ENCODE measurements around the gene HTD2. TPM values are rescaled to one million over a fixed set of nuclear protein-coding genes. Genes with fewer than 3 reads are reported as not detected.
"Not testable (repeated sequence)": the region's sequence is repeated elsewhere in the genome, so short reads cannot be mapped to it uniquely, and the experiment has no call there.

The HTD2 gene
- total RNA-seq, 1 donor from 2014 or later: 10.3 TPM

DNA sequence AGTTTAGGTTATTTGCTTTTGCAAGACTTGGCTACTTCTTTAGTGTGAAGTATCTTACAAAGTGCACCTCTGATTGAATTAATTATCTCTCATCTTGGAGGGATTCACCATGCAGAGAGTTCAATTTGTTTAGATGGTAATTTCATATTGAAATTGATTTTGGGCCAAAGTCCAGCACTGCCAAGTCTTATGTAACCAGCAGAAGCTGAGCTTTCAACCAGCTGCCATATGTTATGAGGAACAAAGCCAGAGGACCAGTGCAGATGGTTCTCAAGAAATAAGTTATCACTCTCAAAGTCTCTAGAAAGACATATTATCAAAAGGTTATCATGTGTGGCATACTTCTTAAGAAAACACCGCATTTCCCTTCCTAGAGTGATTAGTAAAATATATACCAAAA is 39.7 kb upstream of the HTD2 start:
- no peak overlapping the region for H3K4me3 ChIP-seq (ENCODE audit: low read depth, low read length)
- no peak for FAIRE-seq
- no peaks in the 10 kb centered on the region for H3K27me3 ChIP-seq (ENCODE audit: control insufficient read depth, insufficient read depth, low read length)
- H3K36me3 ChIP-seq (ENCODE audit: control insufficient read depth, insufficient read depth, low read length): no peaks in the 10 kb centered on the region
- TF ChIP-seq, protein P1, sequence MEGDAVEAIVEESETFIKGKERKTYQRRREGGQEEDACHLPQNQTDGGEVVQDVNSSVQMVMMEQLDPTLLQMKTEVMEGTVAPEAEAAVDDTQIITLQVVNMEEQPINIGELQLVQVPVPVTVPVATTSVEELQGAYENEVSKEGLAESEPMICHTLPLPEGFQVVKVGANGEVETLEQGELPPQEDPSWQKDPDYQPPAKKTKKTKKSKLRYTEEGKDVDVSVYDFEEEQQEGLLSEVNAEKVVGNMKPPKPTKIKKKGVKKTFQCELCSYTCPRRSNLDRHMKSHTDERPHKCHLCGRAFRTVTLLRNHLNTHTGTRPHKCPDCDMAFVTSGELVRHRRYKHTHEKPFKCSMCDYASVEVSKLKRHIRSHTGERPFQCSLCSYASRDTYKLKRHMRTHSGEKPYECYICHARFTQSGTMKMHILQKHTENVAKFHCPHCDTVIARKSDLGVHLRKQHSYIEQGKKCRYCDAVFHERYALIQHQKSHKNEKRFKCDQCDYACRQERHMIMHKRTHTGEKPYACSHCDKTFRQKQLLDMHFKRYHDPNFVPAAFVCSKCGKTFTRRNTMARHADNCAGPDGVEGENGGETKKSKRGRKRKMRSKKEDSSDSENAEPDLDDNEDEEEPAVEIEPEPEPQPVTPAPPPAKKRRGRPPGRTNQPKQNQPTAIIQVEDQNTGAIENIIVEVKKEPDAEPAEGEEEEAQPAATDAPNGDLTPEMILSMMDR (IDR thresholded peaks at IDR 0.05; ENCODE audit: insufficient read depth, low read length, severe bottlenecking): no peak
- DNase-seq (ENCODE audit: low read depth): no peak

DNA sequence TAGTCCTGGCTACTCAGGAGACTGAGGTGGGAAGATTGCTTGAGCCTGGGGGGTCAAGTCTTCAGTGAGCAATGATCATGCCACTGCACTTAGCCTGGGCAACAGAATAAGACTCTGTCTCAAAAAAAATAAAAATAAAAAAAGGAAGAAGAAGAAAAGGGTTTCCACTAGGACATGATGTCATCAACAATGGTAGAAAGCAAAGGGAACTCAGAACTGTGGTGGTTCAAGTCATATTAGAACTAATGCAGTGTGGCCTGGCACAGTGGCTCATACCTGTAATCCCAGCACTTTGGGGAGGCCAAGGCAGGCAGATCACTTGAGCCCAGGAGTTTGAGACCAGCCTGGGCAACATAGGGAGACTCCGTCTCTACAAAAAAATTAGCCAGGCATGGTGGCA is 38.8 kb upstream of the HTD2 start:
- FAIRE-seq: not testable (repeated sequence)

DNA sequence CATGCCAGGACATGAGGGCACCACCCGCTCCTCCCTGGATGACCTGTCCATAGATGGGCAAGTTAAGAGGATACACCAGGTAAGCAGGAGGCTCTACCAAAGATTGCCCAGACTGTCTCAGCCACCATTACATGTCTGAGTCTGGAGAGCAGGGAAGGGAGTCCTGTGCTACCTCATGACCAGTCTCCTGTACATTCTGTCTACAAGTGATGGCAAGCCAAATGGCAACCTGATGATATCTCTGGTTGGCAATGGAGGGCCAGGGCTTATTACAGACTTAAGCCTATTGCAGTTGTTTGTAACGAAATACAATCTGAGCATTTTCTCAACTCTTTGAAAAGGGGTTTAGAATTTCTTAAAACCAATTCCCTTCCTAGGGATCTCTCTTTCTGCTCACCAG is 37.0 kb upstream of the HTD2 start:
- TF ChIP-seq, protein P1 (IDR thresholded peaks at IDR 0.05; ENCODE audit: insufficient read depth, low read length, severe bottlenecking): no peak
- no peak overlapping the region for H3K4me3 ChIP-seq (ENCODE audit: low read depth, low read length)
- H3K27me3 ChIP-seq (ENCODE audit: control insufficient read depth, insufficient read depth, low read length): no peaks in the 10 kb centered on the region
- H3K36me3 ChIP-seq (ENCODE audit: control insufficient read depth, insufficient read depth, low read length): no peaks in the 10 kb centered on the region
- FAIRE-seq (no peak), DNase-seq (ENCODE audit: low read depth) (peak; percentile 7)

More for the DNA sequence above, 38.8 kb upstream of the HTD2 start:
- DNase-seq (ENCODE audit: low read depth); H3K36me3 ChIP-seq (ENCODE audit: control insufficient read depth, insufficient read depth, low read length); H3K4me3 ChIP-seq (ENCODE audit: low read depth, low read length); H3K27me3 ChIP-seq (ENCODE audit: control insufficient read depth, insufficient read depth, low read length): not testable (repeated sequence)

DNA sequence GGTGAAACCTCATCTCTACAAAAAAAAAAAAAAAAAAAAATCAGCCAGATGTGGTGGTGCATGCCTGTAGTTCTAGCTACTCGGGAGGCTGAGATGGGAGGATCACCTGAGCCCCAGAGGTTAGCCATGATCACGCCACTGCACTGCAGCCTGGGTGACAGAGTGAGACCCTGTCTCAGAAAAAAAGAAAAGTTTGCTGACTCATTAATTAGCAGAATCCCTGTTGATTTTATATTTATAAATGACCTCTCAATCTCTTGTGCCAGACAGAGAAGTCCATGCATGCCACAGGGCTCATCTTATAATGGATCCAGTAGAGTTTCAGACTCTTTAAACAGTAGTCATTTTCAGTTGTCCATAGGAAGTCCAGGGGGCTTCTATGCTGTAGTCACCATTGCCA is 35.8 kb upstream of the HTD2 start:
- no peak for DNase-seq (ENCODE audit: low read depth)
- FAIRE-seq: no peak
- no peaks in the 10 kb centered on the region for H3K27me3 ChIP-seq (ENCODE audit: control insufficient read depth, insufficient read depth, low read length)
- no peak overlapping the region for H3K4me3 ChIP-seq (ENCODE audit: low read depth, low read length)
- TF ChIP-seq, protein P1 (IDR thresholded peaks at IDR 0.05; ENCODE audit: insufficient read depth, low read length, severe bottlenecking): no peak
- no peaks in the 10 kb centered on the region for H3K36me3 ChIP-seq (ENCODE audit: control insufficient read depth, insufficient read depth, low read length)

DNA sequence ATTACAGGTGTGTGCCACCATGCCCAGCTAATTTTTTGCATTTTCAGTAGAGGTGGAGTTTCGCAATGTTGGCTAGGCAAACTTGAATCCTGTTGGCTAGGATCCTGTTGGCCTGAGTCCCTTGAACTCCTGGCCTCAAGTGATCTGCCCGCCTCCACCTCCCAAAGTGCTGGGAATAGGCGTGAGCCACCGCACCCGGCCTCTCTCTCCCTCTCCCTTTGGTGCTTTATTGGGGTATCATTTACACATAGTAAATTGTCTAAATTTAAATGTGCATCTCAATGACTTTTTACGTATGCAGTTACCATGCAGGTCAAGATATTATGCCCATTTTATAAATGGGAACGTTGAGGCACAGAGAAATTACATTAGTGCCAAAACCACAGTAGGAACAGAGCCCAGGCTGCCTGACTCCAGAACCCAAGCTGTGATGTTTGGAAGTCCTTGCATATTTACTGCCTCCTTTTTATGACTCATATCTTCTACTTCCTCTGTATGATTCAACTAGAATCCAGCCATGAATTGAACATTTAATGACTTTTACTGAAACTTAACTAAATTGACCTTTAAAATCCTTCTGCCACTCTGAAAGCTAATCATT is 34.3 kb upstream of the HTD2 start:
- TF ChIP-seq, protein P1 (IDR thresholded peaks at IDR 0.05; ENCODE audit: insufficient read depth, low read length, severe bottlenecking): no peak
- Histone ChIP-seq H3K27me3 (ENCODE audit: control insufficient read depth, insufficient read depth, low read length) (no peaks in the 10 kb centered on the region), H3K4me3 (ENCODE audit: low read depth, low read length) (no peak overlapping the region), H3K36me3 (ENCODE audit: control insufficient read depth, insufficient read depth, low read length) (no peaks in the 10 kb centered on the region)
- FAIRE-seq: no peak
- peak; percentile 76 for DNase-seq (ENCODE audit: low read depth)

DNA sequence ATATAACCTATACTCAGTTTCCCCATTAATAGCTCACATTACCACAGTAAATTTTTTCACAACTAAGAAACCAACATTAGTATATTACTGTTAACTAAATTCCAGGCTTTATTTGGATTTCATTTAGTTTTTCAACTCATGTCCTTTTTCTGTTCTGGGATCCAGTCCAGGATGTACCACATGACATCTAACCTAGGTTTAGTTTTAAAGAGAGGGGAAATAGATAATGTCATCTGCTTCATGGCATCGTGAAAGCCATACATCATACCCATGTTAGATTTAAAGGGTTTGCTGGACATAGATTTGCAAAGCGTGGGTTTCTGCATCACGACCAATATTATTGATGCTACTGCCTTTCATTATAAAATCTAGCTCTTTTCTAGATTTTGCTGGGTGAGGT is 33.4 kb upstream of the HTD2 start:
- no peaks in the 10 kb centered on the region for H3K36me3 ChIP-seq (ENCODE audit: control insufficient read depth, insufficient read depth, low read length)
- DNase-seq (ENCODE audit: low read depth) (no peak), FAIRE-seq (no peak)
- no peak overlapping the region for H3K4me3 ChIP-seq (ENCODE audit: low read depth, low read length)
- TF ChIP-seq, protein P1 (IDR thresholded peaks at IDR 0.05; ENCODE audit: insufficient read depth, low read length, severe bottlenecking): no peak
- no peaks in the 10 kb centered on the region for H3K27me3 ChIP-seq (ENCODE audit: control insufficient read depth, insufficient read depth, low read length)

DNA sequence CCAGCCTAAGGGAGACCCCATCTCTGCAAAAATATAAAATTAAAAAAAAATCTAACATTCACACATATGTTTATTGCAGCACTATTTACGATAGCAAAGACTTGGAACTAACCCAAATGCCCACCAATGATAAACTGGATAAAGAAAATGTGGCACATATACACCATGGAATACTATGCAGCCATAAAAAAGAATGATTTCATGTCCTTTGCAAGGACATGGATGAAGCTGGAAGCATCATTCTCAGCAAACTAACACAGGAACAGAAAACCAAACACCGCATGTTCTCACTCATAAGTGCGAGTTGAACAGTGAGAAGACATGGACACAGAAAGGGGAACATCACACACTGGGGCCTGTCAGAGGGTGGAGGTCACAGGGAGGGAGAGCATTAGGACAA is 33.0 kb upstream of the HTD2 start:
- not testable (repeated sequence) for DNase-seq (ENCODE audit: low read depth); FAIRE-seq; H3K27me3 ChIP-seq (ENCODE audit: control insufficient read depth, insufficient read depth, low read length); H3K4me3 ChIP-seq (ENCODE audit: low read depth, low read length); H3K36me3 ChIP-seq (ENCODE audit: control insufficient read depth, insufficient read depth, low read length)
